Loucy (cell line): ENCODE data around the gene TENM3.

Experiments
- CTCF ChIP-seq: fragments of 200-600 bp; sonication (generic); conservative IDR thresholded peaks from 2 replicates; pipeline ENCODE4 v1.5.1; 2014; ENCODE audit warnings: mild to moderate bottlenecking, antibody characterized with exemption, low read length
- EZH2phosphoT487 ChIP-seq: fragments of 200-600 bp; IDR thresholded peaks from 2 replicates; pipeline ENCODE4 v1.6.1; 2018; ENCODE audit warnings: antibody characterized with exemption, mild to moderate bottlenecking, moderate library complexity, borderline replicate concordance

GRCh38 chr4:182291175-182291574 lies 48.0 kb downstream of the TENM3 start:
- no peak for TF ChIP-seq CTCF
- no peak for TF ChIP-seq EZH2phosphoT487
